ENCODE data around the gene CEP104.

CEP104 gene

DNA sequence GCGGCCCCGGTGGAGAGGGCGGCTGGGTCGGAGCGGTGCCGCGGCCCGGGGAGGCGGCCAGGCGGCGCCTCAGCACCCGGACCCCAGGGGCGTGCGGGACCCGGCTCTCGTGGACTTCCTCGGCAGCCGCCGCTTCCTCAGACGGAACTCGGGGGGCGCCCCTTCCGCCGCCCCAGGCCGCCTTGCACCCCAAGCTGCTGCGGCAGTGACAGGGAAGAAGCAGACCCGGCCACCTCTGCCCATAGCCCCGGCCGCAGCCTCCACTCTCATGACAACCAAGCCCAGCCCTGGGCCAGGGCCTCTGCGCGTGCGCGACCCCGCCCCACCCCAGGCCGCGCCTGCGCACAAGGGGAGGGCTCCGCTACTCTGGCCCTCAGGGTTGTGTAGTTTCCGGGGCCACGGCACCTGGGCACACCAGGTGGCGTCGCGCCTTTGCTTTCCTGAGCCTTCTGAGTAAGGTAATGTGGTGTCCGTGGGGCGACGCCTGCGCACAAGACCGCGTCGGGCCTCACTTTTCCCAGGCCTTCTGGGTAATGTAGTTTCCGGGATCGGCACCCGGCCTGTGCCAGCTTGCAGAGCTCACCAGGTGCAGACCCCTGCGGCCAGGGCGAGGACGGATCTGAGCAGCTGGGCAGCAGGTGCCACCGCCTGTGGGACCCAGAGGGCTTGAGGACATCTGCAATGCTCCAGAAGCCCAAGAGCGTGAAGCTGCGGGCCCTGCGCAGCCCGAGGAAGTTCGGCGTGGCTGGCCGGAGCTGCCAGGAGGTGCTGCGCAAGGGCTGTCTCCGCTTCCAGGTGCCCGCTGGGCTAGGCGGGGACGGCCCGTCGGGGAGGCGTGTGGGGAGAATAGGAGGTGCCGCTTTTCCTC lies at the start of gene CEP104, which contains the start of gene DFFB:
CEP104 (minus strand) TSS at position 289 of the 868 bp plus-strand sequence. CDS start 4,804 bp downstream, outside the sequence.
DFFB (plus strand) TSS at position 554 of the 868 bp plus-strand sequence; CDS start at position 682, 128 bp downstream.
- peak; percentile 98 to 99 for DNase-seq

GRCh38 chr1:3906672-3907020 lies 49.6 kb upstream of the CEP104 start:
- DNase-seq: no peak

DNA sequence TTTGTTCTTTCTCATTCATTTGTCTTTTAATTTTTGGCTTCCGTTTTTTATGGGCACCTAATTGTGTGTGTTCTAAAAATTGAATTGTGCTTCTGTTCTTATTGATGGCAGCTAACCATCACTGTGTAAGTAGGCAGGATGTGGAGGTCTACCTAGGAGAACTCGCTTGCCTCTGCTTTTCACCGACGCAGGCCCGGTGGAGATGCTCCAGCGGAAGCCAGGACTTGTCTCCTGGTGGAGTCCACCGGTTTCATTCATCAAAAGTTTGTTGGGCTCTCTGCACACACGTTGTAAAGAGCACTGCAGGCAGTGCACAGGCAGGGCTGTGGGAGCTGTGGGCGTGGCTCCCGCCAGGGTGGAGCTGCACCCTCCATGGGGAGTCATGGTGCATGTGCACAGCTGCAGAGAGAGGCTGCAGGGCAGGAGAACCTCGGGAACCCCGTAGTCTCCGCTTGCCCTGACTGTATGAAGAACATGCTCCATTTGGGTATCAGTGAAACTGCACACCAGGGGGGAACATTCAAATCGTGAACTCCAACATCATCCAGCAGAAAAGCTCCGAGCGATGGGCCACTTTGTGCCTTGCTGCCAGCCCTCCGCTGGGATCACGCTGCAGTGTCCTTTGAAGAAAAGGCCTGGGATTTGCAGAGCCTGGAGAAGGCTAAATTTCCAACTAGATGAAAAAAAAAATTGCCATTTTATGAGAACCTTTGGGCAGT lies 49.1 kb upstream of the CEP104 start:
- DNase-seq: no peak

- DNase-seq: no peak
Observed at GRCh38 chr1:3905266-3905952, 48.4 kb upstream of the CEP104 start.

GRCh38 chr1:3904843-3905185 lies 47.8 kb upstream of the CEP104 start:
- DNase-seq: no peak

DNA sequence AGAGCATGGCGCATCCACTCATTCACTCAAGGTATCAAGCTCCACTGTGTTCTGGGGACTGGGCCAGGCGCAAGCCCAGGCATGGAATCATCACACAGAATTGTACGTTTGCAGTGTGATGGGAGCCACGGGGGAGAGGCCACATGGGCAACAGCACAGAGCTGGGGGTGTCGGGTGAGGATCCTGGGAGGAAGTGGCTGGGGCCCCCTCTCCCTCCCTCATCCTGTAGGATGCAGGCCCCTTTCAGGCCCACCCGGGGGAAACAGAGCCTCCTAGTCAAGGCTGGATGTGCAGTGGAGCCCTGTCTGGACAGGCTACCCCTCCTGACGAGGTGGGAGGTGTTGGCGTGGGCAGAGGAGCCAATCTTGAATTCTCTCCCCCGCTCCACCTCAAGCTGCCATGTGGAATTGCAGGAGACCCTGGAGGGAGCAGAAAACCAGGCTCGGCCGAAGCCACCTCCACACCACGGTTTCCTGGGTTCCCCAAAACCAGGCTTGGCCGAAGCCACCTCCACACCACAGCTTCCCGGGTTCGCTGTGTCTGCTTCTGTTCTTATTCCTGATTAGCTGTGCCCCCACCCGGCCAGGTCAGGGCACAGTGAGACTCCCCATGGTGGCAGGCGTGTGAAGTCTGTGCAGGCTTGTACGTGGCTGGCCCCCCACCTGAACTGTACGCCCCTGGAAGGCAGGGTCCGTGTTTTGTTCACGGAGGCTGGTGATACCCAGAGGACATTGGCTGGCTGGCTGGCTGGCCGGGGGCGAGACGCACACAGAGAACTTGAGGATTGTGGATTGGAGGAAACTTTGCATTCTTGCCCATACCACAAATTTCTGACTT lies 47.2 kb upstream of the CEP104 start:
- no peak for DNase-seq

- peak; percentile 26 to 50 for DNase-seq
Observed at GRCh38 chr1:3903141-3904005, 46.4 kb upstream of the CEP104 start.

DNA sequence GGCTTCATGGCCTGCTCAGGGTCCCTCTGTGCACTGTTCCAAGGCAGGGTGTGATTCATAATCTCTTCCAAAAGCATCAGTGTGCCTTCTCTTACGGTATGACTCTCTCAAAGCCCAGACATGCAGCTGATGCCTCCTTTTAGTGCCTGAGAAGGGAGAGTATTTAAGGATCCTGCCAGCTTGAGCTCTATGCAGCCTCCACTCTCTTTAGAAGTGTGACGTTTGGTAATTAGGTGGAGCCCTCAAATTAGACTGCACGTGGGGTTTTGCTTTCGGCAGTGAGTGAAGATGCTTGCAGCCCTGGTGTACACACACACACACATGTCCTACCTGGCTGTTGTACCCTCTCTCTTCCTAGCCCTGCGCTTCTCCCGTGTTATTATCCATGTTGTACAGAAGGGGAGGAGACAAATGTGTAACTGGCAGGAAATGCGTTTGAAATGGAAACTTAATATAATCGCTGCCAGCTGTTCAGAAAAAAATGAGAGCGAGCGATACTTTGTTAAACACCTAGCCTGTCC lies 45.6 kb upstream of the CEP104 start:
- peak in 1 of 2 donors; percentile 41 for DNase-seq

DNA sequence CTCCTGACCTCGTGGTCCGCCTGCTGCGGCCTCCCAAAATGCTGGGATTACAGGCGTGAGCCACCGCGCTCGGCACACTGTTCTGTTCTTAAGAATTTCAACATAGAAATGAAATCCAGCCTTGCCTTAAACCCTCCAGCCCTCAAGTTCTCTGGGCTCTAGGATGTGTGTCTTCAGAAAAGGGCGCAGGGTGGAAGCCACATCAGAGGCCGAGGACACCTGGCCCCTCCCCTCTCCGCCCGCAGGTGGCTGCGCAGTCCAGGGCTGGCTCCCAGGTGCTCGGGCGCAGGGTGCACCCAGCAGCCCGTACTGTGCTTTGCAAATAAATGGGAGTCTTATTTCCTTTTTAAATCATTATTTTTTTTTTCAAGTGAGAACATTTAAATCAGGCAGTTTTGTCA lies 45.1 kb upstream of the CEP104 start:
- peak in 1 of 2 donors; percentile 45 for DNase-seq

- DNase-seq: peak; percentile 92 to 93
Observed at GRCh38 chr1:3900969-3901529, 44.0 kb upstream of the CEP104 start.

- peak; percentile 98 to 99 for DNase-seq
Observed at GRCh38 chr1:3900150-3900968, 43.3 kb upstream of the CEP104 start, which contains the start of gene C1orf174. Gene C1orf174 (minus strand): TSS chr1:3900272. CDS start chr1:3900186, 86 bp downstream.

- DNase-seq: no peak
Observed at GRCh38 chr1:3899754-3900149, 42.7 kb upstream of the CEP104 start.

GRCh38 chr1:3898994-3899753 lies 42.2 kb upstream of the CEP104 start:
- no peak for DNase-seq

- no peak for DNase-seq
Observed at GRCh38 chr1:3898475-3898735, 41.4 kb upstream of the CEP104 start.

GRCh38 chr1:3896396-3897000 lies 39.5 kb upstream of the CEP104 start:
- no peak for DNase-seq

GRCh38 chr1:3895951-3896325 lies 38.9 kb upstream of the CEP104 start:
- no peak for DNase-seq

- DNase-seq: no peak
Observed at GRCh38 chr1:3895279-3895950, 38.4 kb upstream of the CEP104 start.

DNA sequence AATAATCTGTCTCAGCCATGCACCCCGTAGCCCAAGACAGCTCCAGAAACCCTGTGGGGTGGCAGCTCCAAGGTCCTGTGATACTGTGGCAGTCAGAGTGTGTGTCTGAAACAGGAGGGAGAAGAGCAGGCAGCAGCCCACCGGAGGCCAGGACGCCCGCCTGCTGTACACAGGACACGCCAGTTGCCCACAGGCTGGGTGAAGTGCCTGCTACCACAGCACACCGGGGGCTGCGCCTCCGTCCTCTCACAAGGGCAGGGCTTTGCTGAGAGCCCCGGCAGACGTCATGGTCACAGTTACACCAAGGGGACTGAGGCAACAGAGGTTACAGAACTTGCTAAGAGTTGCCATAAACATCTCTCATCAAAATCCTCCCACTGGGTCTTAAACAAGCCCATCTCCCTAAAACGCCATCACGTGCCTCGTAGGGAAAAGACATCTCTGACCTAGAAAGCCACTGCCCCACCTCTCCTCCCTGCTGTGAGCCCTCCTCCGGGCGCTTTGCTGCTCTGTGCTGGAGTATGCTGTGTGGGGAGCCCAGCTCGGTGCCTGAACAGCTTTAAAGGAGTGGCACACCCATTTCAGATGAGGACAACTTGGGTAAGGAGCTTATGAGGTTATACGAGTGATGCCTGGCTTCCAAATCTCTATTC lies 37.7 kb upstream of the CEP104 start:
- no peak for DNase-seq
